MM.1S (cell line): ENCODE results near the gene NLRP9.

Source experiments
- DNase-seq: peaks from one replicate; pipeline ENCODE4 v3.0.0-alpha.2; 2015
- H2AFZ ChIP-seq: fragments of 300-600 bp; sonication (generic); 2 replicates; pipeline ENCODE4 v1.6.0; 2016; ENCODE audit warnings: antibody characterized with exemption, low read length
- H3F3A ChIP-seq: fragments of 300-600 bp; sonication (generic); 2 replicates; pipeline ENCODE4 v1.6.1; 2016; ENCODE audit warnings: mild to moderate bottlenecking, antibody characterized with exemption, low read length, moderate library complexity, mixed read lengths; ENCODE audit not compliant: insufficient read depth
- H3K27ac ChIP-seq: fragments of 300-600 bp; sonication (generic); 2 replicates; pipeline ENCODE4 v1.5.1; 2016; ENCODE audit warnings: mild to moderate bottlenecking, low read length
- H3K27me3 ChIP-seq: fragments of 300-600 bp; sonication (generic); replicated peaks from 2 replicates; pipeline ENCODE4 v1.6.0; 2016; ENCODE audit warnings: low read length; ENCODE audit not compliant: insufficient read depth
- H3K36me3 ChIP-seq: fragments of 300-600 bp; sonication (generic); replicated peaks from 2 replicates; pipeline ENCODE4 v1.6.1; 2016; ENCODE audit warnings: mild to moderate bottlenecking, low read length, mixed read lengths; ENCODE audit not compliant: insufficient read depth
- H3K4me1 ChIP-seq: fragments of 300-600 bp; sonication (generic); 2 replicates; pipeline ENCODE4 v1.6.1; 2016; ENCODE audit warnings: low read length, mixed read lengths
- H3K4me2 ChIP-seq: fragments of 300-600 bp; sonication (generic); 2 replicates; pipeline ENCODE4 v1.6.0; 2016; ENCODE audit warnings: low read depth, low read length
- H3K4me3 ChIP-seq: fragments of 300-600 bp; sonication (generic); 2 replicates; pipeline ENCODE4 v1.5.1; 2016; ENCODE audit warnings: low read length, mixed read lengths
- H3K79me2 ChIP-seq: fragments of 300-600 bp; sonication (generic); 2 replicates; pipeline ENCODE4 v1.6.1; 2016; ENCODE audit warnings: mixed run types, low read length, mixed read lengths
- H3K9ac ChIP-seq: fragments of 300-600 bp; sonication (generic); 2 replicates; pipeline ENCODE4 v1.6.1; 2016; ENCODE audit warnings: low read length, mixed read lengths
- H3K9me2 ChIP-seq: fragments of 300-600 bp; sonication (generic); replicated peaks from 2 replicates; pipeline ENCODE4 v1.6.1; 2016; ENCODE audit warnings: mild to moderate bottlenecking, low read length, mixed read lengths; ENCODE audit not compliant: insufficient read depth
- H3K9me3 ChIP-seq: fragments of 300-600 bp; sonication (generic); replicated peaks from 2 replicates; pipeline ENCODE4 v1.6.1; 2016; ENCODE audit warnings: mild to moderate bottlenecking, low read length, mixed read lengths; ENCODE audit not compliant: insufficient read depth
- H4K20me1 ChIP-seq: fragments of 300-600 bp; sonication (generic); 2 replicates; pipeline ENCODE4 v1.6.1; 2016; ENCODE audit warnings: mild to moderate bottlenecking, low read length, moderate library complexity, mixed read lengths; ENCODE audit not compliant: insufficient read depth
- CTCF ChIP-seq: fragments of 300-600 bp; sonication (generic); IDR thresholded peaks from 2 replicates; pipeline ENCODE4 v1.5.1; 2016; ENCODE audit warnings: antibody characterized with exemption, low read length, mixed read lengths
- EZH2 ChIP-seq: fragments of 300-600 bp; sonication (generic); optimal IDR thresholded peaks from 2 replicates; pipeline ENCODE3; 2017; ENCODE audit warnings: low read depth, mild to moderate bottlenecking, antibody characterized with exemption, low read length, mixed read lengths
- EZH2phosphoT487 ChIP-seq: fragments of 300-600 bp; sonication (generic); IDR thresholded peaks from 2 replicates; pipeline ENCODE4 v1.6.1; 2018; ENCODE audit warnings: antibody characterized with exemption, low read length

The NLRP9 gene

GRCh38 chr19:55661826-55662225, 76.4 kb downstream of the NLRP9 start:
- Histone ChIP-seq H3K9ac (no peak overlapping the region), H3K9me2 (no peaks in the 10 kb centered on the region), H3K4me2 (no peak overlapping the region), H3F3A (no peaks in the 10 kb centered on the region), H3K9me3 (no peaks in the 10 kb centered on the region), H3K4me3 (no peak overlapping the region), H4K20me1 (peaks cover 44% of the 10 kb centered on the region), H3K79me2 (peaks cover 99% of the 10 kb centered on the region), H3K27me3 (no peaks in the 10 kb centered on the region), H3K36me3 (peaks cover 14% of the 10 kb centered on the region), H2AFZ (no peak overlapping the region), H3K4me1 (peaks cover 12% of the 10 kb centered on the region; the same call in 1 of the 2 replicates), H3K27ac (no peak overlapping the region)
- DNase-seq = no peak
- TF ChIP-seq EZH2phosphoT487 = no peak
- TF ChIP-seq CTCF = no peak
- TF ChIP-seq EZH2 = no peak

GRCh38 chr19:55660991-55661390, 77.2 kb downstream of the NLRP9 start:
- H3K27me3 ChIP-seq = no peaks in the 10 kb centered on the region
- peaks cover 48% of the 10 kb centered on the region for H4K20me1 ChIP-seq
- peaks cover 20% of the 10 kb centered on the region; the same call in 1 of the 2 replicates for H3K4me1 ChIP-seq
- H3K27ac ChIP-seq = no peak overlapping the region
- 0 out of 2 replicates have a peak, but pooled peaks cover 4% of the 10 kb centered on the region for H3F3A ChIP-seq
- H3K36me3 ChIP-seq = peaks cover 14% of the 10 kb centered on the region
- H3K9ac ChIP-seq = no peak overlapping the region
- no peak overlapping the region for H3K4me3 ChIP-seq
- DNase-seq = no peak
- H3K4me2 ChIP-seq = no peak overlapping the region
- no peak overlapping the region for H2AFZ ChIP-seq
- no peaks in the 10 kb centered on the region for H3K9me2 ChIP-seq
- TF ChIP-seq EZH2 (no peak), CTCF (no peak), EZH2phosphoT487 (no peak)
- no peaks in the 10 kb centered on the region for H3K9me3 ChIP-seq
- H3K79me2 ChIP-seq = peaks cover 99% of the 10 kb centered on the region

- H3K4me1 ChIP-seq = peaks cover 20% of the 10 kb centered on the region; the same call in 1 of the 2 replicates
- H3K36me3 ChIP-seq = peaks cover 14% of the 10 kb centered on the region
Observed at GRCh38 chr19:55660404-55660803, 77.8 kb downstream of the NLRP9 start.

GRCh38 chr19:55659822-55660221, 78.4 kb downstream of the NLRP9 start:
- Histone ChIP-seq H3K4me1 (peaks cover 20% of the 10 kb centered on the region; the same call in 1 of the 2 replicates), H3K4me2 (no peak overlapping the region), H4K20me1 (peaks cover 48% of the 10 kb centered on the region), H3K9ac (no peak overlapping the region), H3K27ac (no peak overlapping the region), H3K9me2 (no peaks in the 10 kb centered on the region), H3K79me2 (peaks cover 99% of the 10 kb centered on the region), H3F3A (peaks cover 4% of the 10 kb centered on the region; the same call in 1 of the 2 replicates), H3K36me3 (peaks cover 14% of the 10 kb centered on the region), H3K4me3 (no peak overlapping the region), H2AFZ (no peak overlapping the region), H3K9me3 (no peaks in the 10 kb centered on the region), H3K27me3 (no peaks in the 10 kb centered on the region)
- no peak for TF ChIP-seq EZH2
- no peak for TF ChIP-seq CTCF
- TF ChIP-seq EZH2phosphoT487 = no peak
- DNase-seq = no peak

More at GRCh38 chr19:55660404-55660803, 77.8 kb downstream of the NLRP9 start:
- TF ChIP-seq EZH2phosphoT487 (no peak), EZH2 (no peak)
- no peak overlapping the region for H3K27ac ChIP-seq
- peaks cover 99% of the 10 kb centered on the region for H3K79me2 ChIP-seq
- H3K9ac ChIP-seq = no peak overlapping the region
- H3K27me3 ChIP-seq = no peaks in the 10 kb centered on the region
- 0 out of 2 replicates have a peak, but pooled peaks cover 4% of the 10 kb centered on the region for H3F3A ChIP-seq
- no peak overlapping the region for H3K4me3 ChIP-seq
- H2AFZ ChIP-seq = no peak overlapping the region
- H3K9me3 ChIP-seq = no peaks in the 10 kb centered on the region
- peaks cover 48% of the 10 kb centered on the region for H4K20me1 ChIP-seq
- DNase-seq = no peak
- no peak overlapping the region for H3K4me2 ChIP-seq
- H3K9me2 ChIP-seq = no peaks in the 10 kb centered on the region
